ENCODE measurements around the gene TTR.

TTR gene

GRCh38 chr18:31595121-31595771, 3.6 kb downstream of the TTR start:
- TF ChIP-seq, protein P1, sequence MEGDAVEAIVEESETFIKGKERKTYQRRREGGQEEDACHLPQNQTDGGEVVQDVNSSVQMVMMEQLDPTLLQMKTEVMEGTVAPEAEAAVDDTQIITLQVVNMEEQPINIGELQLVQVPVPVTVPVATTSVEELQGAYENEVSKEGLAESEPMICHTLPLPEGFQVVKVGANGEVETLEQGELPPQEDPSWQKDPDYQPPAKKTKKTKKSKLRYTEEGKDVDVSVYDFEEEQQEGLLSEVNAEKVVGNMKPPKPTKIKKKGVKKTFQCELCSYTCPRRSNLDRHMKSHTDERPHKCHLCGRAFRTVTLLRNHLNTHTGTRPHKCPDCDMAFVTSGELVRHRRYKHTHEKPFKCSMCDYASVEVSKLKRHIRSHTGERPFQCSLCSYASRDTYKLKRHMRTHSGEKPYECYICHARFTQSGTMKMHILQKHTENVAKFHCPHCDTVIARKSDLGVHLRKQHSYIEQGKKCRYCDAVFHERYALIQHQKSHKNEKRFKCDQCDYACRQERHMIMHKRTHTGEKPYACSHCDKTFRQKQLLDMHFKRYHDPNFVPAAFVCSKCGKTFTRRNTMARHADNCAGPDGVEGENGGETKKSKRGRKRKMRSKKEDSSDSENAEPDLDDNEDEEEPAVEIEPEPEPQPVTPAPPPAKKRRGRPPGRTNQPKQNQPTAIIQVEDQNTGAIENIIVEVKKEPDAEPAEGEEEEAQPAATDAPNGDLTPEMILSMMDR (IDR thresholded peaks at IDR 0.05; ENCODE audit: extremely low read depth, insufficient read depth, missing control alignments) = no peak
- in situ Hi-C loops (cut with MboI; ENCODE audit: low pct_unique_long_range_greater_than_20kb, low sequenced_read_pairs, unreplicated experiment) = no loop called here

GRCh38 chr18:31596081-31596872, 4.6 kb downstream of the TTR start:
- no peak for DNase-seq (ENCODE audit: low spot score)
- in situ Hi-C loops (cut with MboI; ENCODE audit: low pct_unique_long_range_greater_than_20kb, low sequenced_read_pairs, unreplicated experiment) = no loop called here
- TF ChIP-seq, protein P1 (IDR thresholded peaks at IDR 0.05; ENCODE audit: extremely low read depth, insufficient read depth, missing control alignments) = no peak

More at GRCh38 chr18:31595121-31595771, 3.6 kb downstream of the TTR start:
- DNase-seq (ENCODE audit: low spot score) = no peak

DNA sequence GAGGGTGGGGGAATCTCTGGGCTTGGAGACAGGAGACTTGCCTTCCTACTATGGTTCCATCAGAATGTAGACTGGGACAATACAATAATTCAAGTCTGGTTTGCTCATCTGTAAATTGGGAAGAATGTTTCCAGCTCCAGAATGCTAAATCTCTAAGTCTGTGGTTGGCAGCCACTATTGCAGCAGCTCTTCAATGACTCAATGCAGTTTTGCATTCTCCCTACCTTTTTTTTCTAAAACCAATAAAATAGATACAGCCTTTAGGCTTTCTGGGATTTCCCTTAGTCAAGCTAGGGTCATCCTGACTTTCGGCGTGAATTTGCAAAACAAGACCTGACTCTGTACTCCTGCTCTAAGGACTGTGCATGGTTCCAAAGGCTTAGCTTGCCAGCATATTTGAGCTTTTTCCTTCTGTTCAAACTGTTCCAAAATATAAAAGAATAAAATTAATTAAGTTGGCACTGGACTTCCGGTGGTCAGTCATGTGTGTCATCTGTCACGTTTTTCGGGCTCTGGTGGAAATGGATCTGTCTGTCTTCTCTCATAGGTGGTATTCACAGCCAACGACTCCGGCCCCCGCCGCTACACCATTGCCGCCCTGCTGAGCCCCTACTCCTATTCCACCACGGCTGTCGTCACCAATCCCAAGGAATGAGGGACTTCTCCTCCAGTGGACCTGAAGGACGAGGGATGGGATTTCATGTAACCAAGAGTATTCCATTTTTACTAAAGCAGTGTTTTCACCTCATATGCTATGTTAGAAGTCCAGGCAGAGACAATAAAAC, 6.5 kb downstream of the TTR start:
- in situ Hi-C loops (cut with MboI; ENCODE audit: low pct_unique_long_range_greater_than_20kb, low sequenced_read_pairs, unreplicated experiment) = no loop called here
- no peak for DNase-seq (ENCODE audit: low spot score)
- TF ChIP-seq, protein P1 (IDR thresholded peaks at IDR 0.05; ENCODE audit: extremely low read depth, insufficient read depth, missing control alignments) = no peak

DNA sequence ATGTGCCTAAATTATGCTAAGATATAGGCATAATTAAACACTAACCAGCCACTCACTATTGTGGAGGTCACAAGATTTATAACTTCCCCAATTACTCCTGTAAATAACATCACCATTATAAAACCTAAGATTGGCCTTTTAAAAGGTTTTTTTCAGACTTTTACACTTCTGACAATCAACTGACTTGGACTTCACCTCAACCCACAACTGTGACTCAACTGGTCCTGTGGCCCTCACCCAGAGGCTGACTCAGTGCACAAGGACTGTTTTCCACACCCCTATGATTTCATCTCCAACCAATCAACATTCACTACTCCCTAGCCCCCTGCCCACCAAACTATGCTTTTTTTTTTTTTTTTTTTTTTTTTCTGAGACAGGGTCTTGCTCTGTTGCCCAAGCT, 11.6 kb downstream of the TTR start:
- in situ Hi-C loops (cut with MboI; ENCODE audit: low pct_unique_long_range_greater_than_20kb, low sequenced_read_pairs, unreplicated experiment) = no loop called here
- no peak for DNase-seq (ENCODE audit: low spot score)
- TF ChIP-seq, protein P1 (IDR thresholded peaks at IDR 0.05; ENCODE audit: extremely low read depth, insufficient read depth, missing control alignments) = no peak

GRCh38 chr18:31606265-31606664, 14.6 kb downstream of the TTR start:
- TF ChIP-seq, protein P1 (IDR thresholded peaks at IDR 0.05; ENCODE audit: extremely low read depth, insufficient read depth, missing control alignments) = no peak
- in situ Hi-C loops (cut with MboI; ENCODE audit: low pct_unique_long_range_greater_than_20kb, low sequenced_read_pairs, unreplicated experiment) = no loop called here

GRCh38 chr18:31607384-31607783, 15.7 kb downstream of the TTR start:
- TF ChIP-seq, protein P1 (IDR thresholded peaks at IDR 0.05; ENCODE audit: extremely low read depth, insufficient read depth, missing control alignments) = no peak
- in situ Hi-C loops (cut with MboI; ENCODE audit: low pct_unique_long_range_greater_than_20kb, low sequenced_read_pairs, unreplicated experiment) = no loop called here
- DNase-seq (ENCODE audit: low spot score) = no peak

More at GRCh38 chr18:31606265-31606664, 14.6 kb downstream of the TTR start:
- no peak for DNase-seq (ENCODE audit: low spot score)

Data from GM13977 (cell line).